ENCODE results near the gene EDN2. TPM values are rescaled to one million over a fixed set of nuclear protein-coding genes. Genes with fewer than 3 reads are reported as not detected.
A peak's percentile ranks its signal among the peaks of the same experiment; 100 is the strongest.

The EDN2 gene
- total and polyA plus RNA-seq, 2 of the 8 experiments (the other 6 are each of a cell fraction or from before 2014, with no cell fraction given) = 0.32 to 0.39 TPM

GRCh38 chr1:41515778-41516167 lies 31.3 kb upstream of the EDN2 start:
- Histone ChIP-seq H2BK120ac (replicated peaks; ENCODE audit: low read depth, low read length) (no peak overlapping the region), H3K9me3 (ENCODE audit: insufficient read depth in 2 of 2, low read depth in 1 of 2, low read length in 1 of 2) (no peaks in the 10 kb centered on the region), H3K18ac (ENCODE audit: extremely low read depth, low read length) (no peak overlapping the region), H4K20me1 (replicated peaks in 1 of 2; ENCODE audit: control insufficient read depth in 1 of 2, insufficient read depth in 2 of 2, low read length in 2 of 2) (no peaks in the 10 kb centered on the region), H3K36me3 (ENCODE audit: control insufficient read depth in 2 of 4, insufficient read depth in 4 of 4, low read length in 3 of 4) (no peaks in the 10 kb centered on the region), H2AK5ac (ENCODE audit: low read depth, low read length) (no peak overlapping the region), H2BK5ac (ENCODE audit: low read depth, low read length) (no peak overlapping the region), H2AFZ (ENCODE audit: low read length) (peak overlapping the region; percentile 30; the same call in 1 of the 2 replicates), H3K23me2 (ENCODE audit: low read depth, low read length) (no peaks in the 10 kb centered on the region; the same call in 1 of the 2 replicates), H3K9ac (replicated peaks in 1 of 4; ENCODE audit: extremely low read depth in 1 of 4, low read depth in 3 of 4, low read length in 3 of 4) (no peak overlapping the region), H3K27me3 (replicated peaks in 1 of 4; ENCODE audit: control insufficient read depth in 3 of 4, extremely low read depth in 1 of 4, insufficient read depth in 3 of 4, low read length in 3 of 4) (peaks cover 0 to 9% (median 5%) of the 10 kb centered on the region in 4 experiments; a peak in 5 of 7 replicates), H3K4me3 (ENCODE audit: extremely low read depth in 1 of 4, insufficient read depth in 2 of 4, low read depth in 3 of 4, low read length in 4 of 4) (peak overlapping the region in 1 of 4 experiments; percentile 56; a peak in 1 of 8 replicates), H3K4me2 (ENCODE audit: insufficient read depth in 1 of 2, low read depth in 2 of 2, low read length in 2 of 2) (peak overlapping the region; percentile 20 to 68; a peak in 3 of 4 replicates), H2BK15ac (ENCODE audit: low read length) (no peak overlapping the region), H2BK20ac (ENCODE audit: low read length) (no peak overlapping the region), H3K4me1 (replicated peaks in 1 of 4; ENCODE audit: control insufficient read depth in 3 of 4, insufficient read depth in 4 of 4, low read length in 3 of 4) (peaks cover 6 to 8% (median 8%) of the 10 kb centered on the region in 4 experiments), H3K79me1 (ENCODE audit: low read depth, low read length) (no peaks in the 10 kb centered on the region), H3K27ac (ENCODE audit: low read depth, low read length) (no peak overlapping the region), H3K23ac (ENCODE audit: insufficient read length) (no peak overlapping the region), H3K14ac (ENCODE audit: insufficient read length) (no peak overlapping the region), H4K91ac (replicated peaks; ENCODE audit: insufficient read length, low read length) (no peak overlapping the region), H4K5ac (ENCODE audit: insufficient read length, low read depth, low read length) (no peak overlapping the region), H3K56ac (replicated peaks; ENCODE audit: insufficient read length, low read depth, low read length) (no peak overlapping the region), H2BK12ac (ENCODE audit: low read depth, low read length) (no peak overlapping the region), H4K8ac (ENCODE audit: extremely low read depth, insufficient read depth, low read length) (no peak overlapping the region; the same call in 1 of the 2 replicates), H3K79me2 (ENCODE audit: control insufficient read depth in 1 of 2, insufficient read depth in 2 of 2, low read length in 2 of 2) (no peaks in the 10 kb centered on the region), H3K4ac (replicated peaks; ENCODE audit: insufficient read length, low read depth, low read length) (no peak overlapping the region)
- ChIA-PET POLR2A (ENCODE audit: partially characterized antibody) (interaction anchor here (1.1 to 1.4 kb wide), 2 partner anchors 18 to 20 kb away, joined by 3 to 6 read pairs; no protein-coding TSS in a partner anchor), CTCF (ENCODE audit: partially characterized antibody) (interaction anchor here (0.7 to 10.4 kb wide), 31 partner anchors 8 to 657 kb away, joined by 3 to 205 read pairs (median 6); partner anchors contain the start of gene EDN2)
- FAIRE-seq (no peak), DNase-seq (ENCODE audit: low read depth in 1 of 2, low spot score in 2 of 2) (no peak)
- WGBS, 2 experiments (ENCODE audit: extremely low coverage in 1 of 2, insufficient coverage in 1 of 2, insufficient read length in 1 of 2, insufficient replicate concordance in 2 of 2, low coverage in 1 of 2, low lambda C conversion rate in 2 of 2, missing lambda C conversion rate in 1 of 2) = 16% methylated on average over 6 of the region's 6 CpGs; no CpG with 5 or more reads in 1 of the 2 experiments
- TF ChIP-seq EZH2 (IDR thresholded peaks at IDR 0.05; ENCODE audit: low read depth, low read length, severe bottlenecking) (no peak), SUZ12 (IDR thresholded peaks at IDR 0.05; ENCODE audit: low read length) (no peak), GTF2F1 (IDR thresholded peaks at IDR 0.05; ENCODE audit: borderline replicate concordance, low read depth, low read length) (no peak), POU5F1 (IDR thresholded peaks at IDR 0.05; ENCODE audit: low read depth, low read length) (no peak), SP4 (IDR thresholded peaks at IDR 0.05; ENCODE audit: low read length) (no peak), TAF7 (optimal IDR thresholded peaks at IDR 0.05; ENCODE audit: borderline replicate concordance, low read depth, low read length) (no peak), HDAC2 (IDR thresholded peaks at IDR 0.05; ENCODE audit: borderline replicate concordance in 1 of 2, low read depth in 2 of 2, low read length in 2 of 2) (no peak), KDM4A (IDR thresholded peaks at IDR 0.05; ENCODE audit: low read depth, low read length, severe bottlenecking) (no peak), RFX5 (IDR thresholded peaks at IDR 0.05; ENCODE audit: borderline replicate concordance, low read depth, low read length) (no peak), SIN3A (conservative IDR thresholded peaks at IDR 0.05 in 1 of 2, IDR thresholded peaks at IDR 0.05 in 1 of 2; ENCODE audit: low read depth in 1 of 2, low read length in 2 of 2) (no peak), POLR2A (IDR thresholded peaks at IDR 0.05; ENCODE audit: control extremely low read depth in 1 of 2, low read depth in 2 of 2, low read length in 2 of 2) (no peak)
